Osteoblast (primary cell): ENCODE results near the gene STK40. TPM values are rescaled to one million over a fixed set of nuclear protein-coding genes. Genes with fewer than 3 reads are reported as not detected.
A peak's percentile ranks its signal among the peaks of the same experiment; 100 is the strongest.

ENCODE experiments used
- DNase-seq: peaks from one replicate; pipeline ENCODE4 v3.0.0; 2011; ENCODE audit warnings: low spot score, mixed read lengths; ENCODE audit not compliant: insufficient read length; ENCODE audit errors: missing footprints
- H2AFZ ChIP-seq: 2 replicates; pipeline ENCODE4 v1.6.0; 2011; ENCODE audit warnings: mild to moderate bottlenecking, low read length
- H3K27ac ChIP-seq: 2 replicates; pipeline ENCODE4 v1.5.1; 2011; ENCODE audit warnings: mild to moderate bottlenecking, low read depth, low read length, moderate library complexity
- H3K27me3 ChIP-seq: 2 replicates; pipeline ENCODE4 v1.6.0; 2012; ENCODE audit warnings: mild to moderate bottlenecking, control low read depth, inconsistent platforms, low read length, moderate library complexity; ENCODE audit not compliant: insufficient read depth
- H3K36me3 ChIP-seq: 2 replicates; pipeline ENCODE4 v1.5.1; 2011; ENCODE audit warnings: mild to moderate bottlenecking, low read length, control low read depth, moderate library complexity; ENCODE audit not compliant: insufficient read depth
- H3K4me1 ChIP-seq: 2 replicates; pipeline ENCODE4 v1.5.1; 2011; ENCODE audit warnings: mild to moderate bottlenecking, low read length, control low read depth, moderate library complexity; ENCODE audit not compliant: insufficient read depth
- H3K4me2 ChIP-seq: 2 replicates; pipeline ENCODE4 v1.6.0; 2011; ENCODE audit warnings: mild to moderate bottlenecking, low read length; ENCODE audit not compliant: insufficient read depth
- H3K4me3 ChIP-seq: fragments of 200-600 bp; sonication (generic); 3 replicates; pipeline ENCODE4 v1.5.1; 2012; ENCODE audit warnings: mild to moderate bottlenecking, low read length, inconsistent platforms; ENCODE audit not compliant: insufficient read depth
- H3K79me2 ChIP-seq: 2 replicates; pipeline ENCODE4 v1.6.0; 2012; ENCODE audit warnings: mild to moderate bottlenecking, low read length, control low read depth, inconsistent platforms; ENCODE audit not compliant: insufficient read depth
- H3K9me3 ChIP-seq: 2 replicates; pipeline ENCODE4 v1.5.1; 2011; ENCODE audit warnings: low read depth, low read length, control low read depth
- H4K20me1 ChIP-seq: 2 replicates; pipeline ENCODE4 v1.6.0; 2012; ENCODE audit warnings: mild to moderate bottlenecking, low read length, control low read depth; ENCODE audit not compliant: insufficient read depth
- total RNA-seq: library from RNA; depleted of rRNA; stranded (reverse); fragments of >200 nt; gene quantifications from 2 replicates; pipeline ENCODE4 v1.2.3, GENCODE V29; 2012
- TF ChIP-seq, protein P1 (sequence below): IDR thresholded peaks from 2 replicates; pipeline ENCODE4 v1.5.1; 2011; ENCODE audit warnings: mild to moderate bottlenecking, low read depth, low read length, moderate library complexity; ENCODE audit errors: extremely low read depth

The STK40 gene
- total RNA-seq, 1 donor = 11.9 TPM

DNA sequence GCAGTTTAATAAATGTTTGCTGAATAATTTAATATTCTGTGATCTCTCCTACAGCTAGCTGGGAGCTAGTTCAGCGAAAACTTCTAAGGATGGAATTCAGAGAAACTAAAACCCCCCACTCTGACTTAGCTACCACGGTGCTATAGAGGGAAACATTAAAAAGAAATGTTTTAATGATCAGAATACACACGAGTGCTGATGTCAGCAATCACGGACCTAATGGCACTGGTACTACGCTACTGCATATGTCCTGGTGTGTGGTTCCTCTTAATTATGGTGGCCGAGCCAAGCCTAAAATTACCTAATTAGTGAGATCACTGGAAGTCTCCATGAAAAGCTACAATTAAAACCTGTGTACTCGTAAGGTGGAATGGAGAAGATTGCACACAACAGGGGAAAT, 35.9 kb upstream of the STK40 start:
- H3K27ac ChIP-seq = no peak overlapping the region
- no peaks in the 10 kb centered on the region for H4K20me1 ChIP-seq
- TF ChIP-seq, protein P1, sequence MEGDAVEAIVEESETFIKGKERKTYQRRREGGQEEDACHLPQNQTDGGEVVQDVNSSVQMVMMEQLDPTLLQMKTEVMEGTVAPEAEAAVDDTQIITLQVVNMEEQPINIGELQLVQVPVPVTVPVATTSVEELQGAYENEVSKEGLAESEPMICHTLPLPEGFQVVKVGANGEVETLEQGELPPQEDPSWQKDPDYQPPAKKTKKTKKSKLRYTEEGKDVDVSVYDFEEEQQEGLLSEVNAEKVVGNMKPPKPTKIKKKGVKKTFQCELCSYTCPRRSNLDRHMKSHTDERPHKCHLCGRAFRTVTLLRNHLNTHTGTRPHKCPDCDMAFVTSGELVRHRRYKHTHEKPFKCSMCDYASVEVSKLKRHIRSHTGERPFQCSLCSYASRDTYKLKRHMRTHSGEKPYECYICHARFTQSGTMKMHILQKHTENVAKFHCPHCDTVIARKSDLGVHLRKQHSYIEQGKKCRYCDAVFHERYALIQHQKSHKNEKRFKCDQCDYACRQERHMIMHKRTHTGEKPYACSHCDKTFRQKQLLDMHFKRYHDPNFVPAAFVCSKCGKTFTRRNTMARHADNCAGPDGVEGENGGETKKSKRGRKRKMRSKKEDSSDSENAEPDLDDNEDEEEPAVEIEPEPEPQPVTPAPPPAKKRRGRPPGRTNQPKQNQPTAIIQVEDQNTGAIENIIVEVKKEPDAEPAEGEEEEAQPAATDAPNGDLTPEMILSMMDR = no peak

DNA sequence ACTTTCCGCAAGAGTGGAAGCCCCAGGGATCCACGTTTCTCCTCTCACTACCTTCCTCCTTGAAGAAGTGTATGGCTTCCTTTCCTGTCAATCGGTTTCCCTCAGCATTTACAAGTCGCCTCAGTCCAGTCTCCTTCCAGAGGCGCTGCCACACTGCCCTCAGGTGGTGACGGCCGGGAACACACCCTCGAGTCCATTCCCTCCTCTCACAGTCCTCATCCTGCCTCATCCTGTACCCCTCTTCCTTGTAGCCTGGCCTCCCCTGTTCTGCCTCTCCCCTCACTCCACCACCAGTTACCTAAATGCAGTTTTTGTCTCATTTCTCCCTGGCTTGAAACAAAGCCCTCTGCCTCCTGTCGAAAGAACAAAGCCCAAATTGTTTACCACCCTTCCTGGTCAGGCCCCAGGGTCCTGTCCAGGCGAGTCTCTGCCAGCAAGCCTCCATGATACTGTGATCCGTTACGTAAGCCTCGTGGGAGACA, 35.2 kb upstream of the STK40 start:
- Histone ChIP-seq H2AFZ (peak overlapping the region; percentile 21), H3K9me3 (no peaks in the 10 kb centered on the region), H3K27me3 (no peaks in the 10 kb centered on the region), H3K36me3 (peaks cover 24% of the 10 kb centered on the region), H3K4me1 (peaks cover 5% of the 10 kb centered on the region), H3K79me2 (no peaks in the 10 kb centered on the region), H3K4me3 (no peak overlapping the region), H3K27ac (no peak overlapping the region), H3K4me2 (peak overlapping the region; percentile 23), H4K20me1 (no peaks in the 10 kb centered on the region)
- DNase-seq = peak; percentile 92
- TF ChIP-seq, protein P1 = peak; percentile 97

More for the DNA sequence above, 35.9 kb upstream of the STK40 start:
- Histone ChIP-seq H3K4me2 (no peak overlapping the region), H3K36me3 (peaks cover 24% of the 10 kb centered on the region), H3K79me2 (no peaks in the 10 kb centered on the region), H2AFZ (no peak overlapping the region), H3K9me3 (no peaks in the 10 kb centered on the region), H3K4me1 (peaks cover 5% of the 10 kb centered on the region), H3K4me3 (no peak overlapping the region), H3K27me3 (no peaks in the 10 kb centered on the region)
- no peak for DNase-seq

DNA sequence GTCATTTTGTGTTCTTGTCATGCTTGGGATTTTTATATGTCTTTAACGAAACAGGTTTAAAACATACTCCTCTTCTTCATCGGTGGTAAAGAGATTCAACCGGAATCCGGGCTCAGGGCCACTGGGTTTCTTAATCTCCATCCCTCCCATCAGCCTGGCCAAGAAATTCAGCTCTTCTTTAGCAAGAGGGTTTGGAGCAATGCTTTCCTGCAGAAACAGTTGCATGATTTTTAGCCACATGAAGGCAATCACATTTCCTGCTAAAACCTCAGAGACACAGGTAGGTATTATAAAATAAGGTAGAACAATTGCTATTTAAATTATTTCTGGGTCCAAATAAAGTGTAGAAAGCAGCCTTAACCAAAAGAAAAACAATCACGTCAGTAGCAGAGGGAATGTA, 34.7 kb upstream of the STK40 start:
- Histone ChIP-seq H3K4me1 (peaks cover 5% of the 10 kb centered on the region), H4K20me1 (no peaks in the 10 kb centered on the region), H3K27me3 (no peaks in the 10 kb centered on the region), H3K27ac (no peak overlapping the region), H3K79me2 (no peaks in the 10 kb centered on the region), H3K4me2 (peak overlapping the region; percentile 23), H3K9me3 (no peaks in the 10 kb centered on the region), H3K36me3 (peaks cover 24% of the 10 kb centered on the region), H2AFZ (peak overlapping the region; percentile 21), H3K4me3 (no peak overlapping the region)
- TF ChIP-seq, protein P1 = no peak
- no peak for DNase-seq

DNA sequence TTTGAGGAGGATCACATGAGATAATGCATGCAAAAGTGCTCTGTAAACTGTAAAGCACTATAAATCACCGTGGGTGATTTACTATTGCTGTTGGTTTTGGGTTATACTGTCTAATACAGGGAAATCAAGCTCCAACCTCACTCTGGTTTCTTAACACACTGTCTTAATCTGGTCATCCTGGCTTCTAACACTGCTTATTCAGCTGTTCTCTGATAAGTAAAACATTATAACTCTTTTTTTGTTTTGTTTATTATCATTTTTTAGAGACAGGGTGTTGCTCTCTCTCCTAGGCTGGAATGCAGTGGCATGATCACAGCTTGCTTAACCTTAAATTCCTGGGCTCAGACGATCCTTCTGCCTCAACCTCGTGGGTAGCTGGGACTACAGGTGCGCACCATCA, 33.8 kb upstream of the STK40 start:
- Histone ChIP-seq H3K27ac (no peak overlapping the region), H4K20me1 (no peaks in the 10 kb centered on the region), H3K36me3 (peaks cover 24% of the 10 kb centered on the region), H3K27me3 (no peaks in the 10 kb centered on the region), H3K4me3 (no peak overlapping the region), H2AFZ (no peak overlapping the region), H3K9me3 (no peaks in the 10 kb centered on the region), H3K4me2 (no peak overlapping the region), H3K79me2 (no peaks in the 10 kb centered on the region), H3K4me1 (peaks cover 5% of the 10 kb centered on the region)
- TF ChIP-seq, protein P1 = no peak
- DNase-seq = no peak
